ENCODE results near the gene PPP2R5E. TPM values are rescaled to one million over a fixed set of nuclear protein-coding genes. Genes with fewer than 3 reads are reported as not detected.

PPP2R5E gene
- total and polyA plus RNA-seq, 2 of the 8 experiments (the other 6 are each of a cell fraction or from before 2014, with no cell fraction given): 6.8 to 64.6 TPM

GRCh38 chr14:63499701-63500250 is 43.4 kb downstream of the PPP2R5E start:
- no peak overlapping the region for H2BK120ac ChIP-seq (replicated peaks; ENCODE audit: low read depth, low read length)
- TF ChIP-seq YY1 (IDR thresholded peaks at IDR 0.05; ENCODE audit: low read depth, low read length): no peak
- no peak overlapping the region for H4K5ac ChIP-seq (ENCODE audit: insufficient read length, low read depth, low read length)
- POLR2A ChIA-PET (ENCODE audit: partially characterized antibody): no interaction called here
- H3K23ac ChIP-seq (ENCODE audit: insufficient read length): no peak overlapping the region
- H3K36me3 ChIP-seq (ENCODE audit: control insufficient read depth in 2 of 4, insufficient read depth in 4 of 4, low read length in 3 of 4): no peaks in the 10 kb centered on the region; a peak in 1 of 8 replicates
- no peak overlapping the region for H3K4me3 ChIP-seq (ENCODE audit: extremely low read depth in 1 of 4, insufficient read depth in 2 of 4, low read depth in 3 of 4, low read length in 4 of 4)
- no peak overlapping the region for H4K91ac ChIP-seq (replicated peaks; ENCODE audit: insufficient read length, low read length)
- no peak overlapping the region for H4K8ac ChIP-seq (ENCODE audit: extremely low read depth, insufficient read depth, low read length)
- H2BK5ac ChIP-seq (ENCODE audit: low read depth, low read length): no peak overlapping the region
- H3K14ac ChIP-seq (ENCODE audit: insufficient read length): no peak overlapping the region
- no peak overlapping the region for H3K9ac ChIP-seq (replicated peaks in 1 of 4; ENCODE audit: extremely low read depth in 1 of 4, low read depth in 3 of 4, low read length in 3 of 4)
- no peak overlapping the region for H2BK20ac ChIP-seq (ENCODE audit: low read length)
- no peak overlapping the region for H3K4ac ChIP-seq (replicated peaks; ENCODE audit: insufficient read length, low read depth, low read length)
- peaks cover 7 to 9% of the 10 kb centered on the region in 2 experiments for H4K20me1 ChIP-seq (replicated peaks in 1 of 2; ENCODE audit: control insufficient read depth in 1 of 2, insufficient read depth in 2 of 2, low read length in 2 of 2)
- peaks cover 8% of the 10 kb centered on the region; the same call in 1 of the 2 replicates for H3K79me1 ChIP-seq (ENCODE audit: low read depth, low read length)
- peaks cover 0 to 90% of the 10 kb centered on the region in 2 experiments; a peak in 3 of 4 replicates for H3K79me2 ChIP-seq (ENCODE audit: control insufficient read depth in 1 of 2, insufficient read depth in 2 of 2, low read length in 2 of 2)
- no peak overlapping the region for H2AFZ ChIP-seq (ENCODE audit: low read length)
- no peak for FAIRE-seq
- no peak overlapping the region for H2BK15ac ChIP-seq (ENCODE audit: low read length)
- H3K4me2 ChIP-seq (ENCODE audit: insufficient read depth in 1 of 2, low read depth in 2 of 2, low read length in 2 of 2): no peak overlapping the region
- H3K23me2 ChIP-seq (ENCODE audit: low read depth, low read length): no peaks in the 10 kb centered on the region
- H2AK5ac ChIP-seq (ENCODE audit: low read depth, low read length): no peak overlapping the region
- CTCF ChIA-PET (ENCODE audit: partially characterized antibody): no interaction called here
- H3K27me3 ChIP-seq (replicated peaks in 1 of 4; ENCODE audit: control insufficient read depth in 3 of 4, extremely low read depth in 1 of 4, insufficient read depth in 3 of 4, low read length in 3 of 4): no peaks in the 10 kb centered on the region
- WGBS, 2 experiments (ENCODE audit: extremely low coverage in 1 of 2, insufficient coverage in 1 of 2, insufficient read length in 1 of 2, insufficient replicate concordance in 2 of 2, low coverage in 1 of 2, low lambda C conversion rate in 2 of 2, missing lambda C conversion rate in 1 of 2): 100% methylated on average over 1 of the region's 1 CpG; no CpG with 5 or more reads in 1 of the 2 experiments
- H2BK12ac ChIP-seq (ENCODE audit: low read depth, low read length): no peak overlapping the region
- H3K56ac ChIP-seq (replicated peaks; ENCODE audit: insufficient read length, low read depth, low read length): no peak overlapping the region
- no peak overlapping the region for H3K18ac ChIP-seq (ENCODE audit: extremely low read depth, low read length)
- no peaks in the 10 kb centered on the region for H3K4me1 ChIP-seq (replicated peaks in 1 of 4; ENCODE audit: control insufficient read depth in 3 of 4, insufficient read depth in 4 of 4, low read length in 3 of 4)
- H3K9me3 ChIP-seq (ENCODE audit: insufficient read depth in 2 of 2, low read depth in 1 of 2, low read length in 1 of 2): no peaks in the 10 kb centered on the region
- H3K27ac ChIP-seq (ENCODE audit: low read depth, low read length): no peak overlapping the region
- no peak for DNase-seq (ENCODE audit: low read depth in 1 of 2, low spot score in 2 of 2)

All from H1 (cell line).